ENCODE measurements around the gene BTBD9.

DNA sequence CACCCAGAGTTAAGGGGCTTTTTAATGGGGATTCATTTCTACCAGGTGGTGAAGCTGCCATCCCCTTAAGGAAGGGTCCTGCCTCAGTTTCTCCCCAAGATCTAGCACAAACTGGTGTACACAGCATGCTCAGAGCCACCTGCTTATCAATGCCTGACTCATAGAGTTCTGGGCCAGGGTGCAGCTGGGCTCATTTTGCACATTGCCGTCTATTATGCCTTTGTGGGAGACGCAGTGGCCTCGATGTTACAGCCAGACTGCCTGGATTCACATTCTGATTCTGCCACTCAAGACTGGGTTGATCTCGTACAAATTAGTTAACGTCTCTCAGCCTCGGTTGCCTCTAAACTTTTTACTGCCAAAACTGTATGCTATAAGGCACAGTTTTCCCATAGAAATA is 454.5 kb downstream of the BTBD9 start:
- TF ChIP-seq CTCF (IDR thresholded peaks at IDR 0.05; ENCODE audit: borderline replicate concordance, extremely low read depth, low read length, poor library complexity, severe bottlenecking) (no peak), EZH2 (IDR thresholded peaks at IDR 0.05; ENCODE audit: borderline replicate concordance, low read depth, low read length, severe bottlenecking) (no peak)

Data from DND-41 (cell line).